IgD-negative memory B cell (primary cell): ENCODE data around the gene OR4Q2. TPM values are rescaled to one million over a fixed set of nuclear protein-coding genes. Genes with fewer than 3 reads are reported as not detected.
"Not testable (repeated sequence)": the region's sequence is repeated elsewhere in the genome, so short reads cannot be mapped to it uniquely, and the experiment has no call there.

Experiments used
- H3K27ac Mint-ChIP-seq, 3 donors: one replicate each; pipeline ENCODE4 v1.8.0; 2020 to 2022; ENCODE audit warnings: mild to moderate bottlenecking in 3 of 3, mixed read lengths in 3 of 3, moderate library complexity in 1 of 3
- H3K27me3 Mint-ChIP-seq: one replicate; pipeline ENCODE4 v1.8.0; 2021; ENCODE audit warnings: mixed read lengths
- H3K36me3 Mint-ChIP-seq: one replicate; pipeline ENCODE4 v1.8.0; 2020; ENCODE audit warnings: mild to moderate bottlenecking, mixed read lengths
- H3K4me1 Mint-ChIP-seq, 3 donors: one replicate each; pipeline ENCODE4 v1.8.0; 2020 to 2022; ENCODE audit warnings: mixed read lengths in 3 of 3, mild to moderate bottlenecking in 1 of 3
- H3K4me3 Mint-ChIP-seq, 4 donors: one replicate each; pipeline ENCODE4 v1.8.0; 2020 to 2022; ENCODE audit warnings: mild to moderate bottlenecking in 4 of 4, mixed read lengths in 4 of 4, moderate library complexity in 3 of 4
- H3K9me3 Mint-ChIP-seq, 3 donors: one replicate each; pipeline ENCODE4 v1.8.0; 2020 to 2021; ENCODE audit warnings: mixed read lengths in 3 of 3, mild to moderate bottlenecking in 1 of 3
- polyA plus RNA-seq: library from polyadenylated mRNA; unstranded; fragments of 300-500 nt; fragmentation: Illumina TruSeq; gene quantifications from one replicate; pipeline ENCODE4 v1.2.3, GENCODE V29; 2021

OR4Q2 gene
- not detected for polyA plus RNA-seq

DNA sequence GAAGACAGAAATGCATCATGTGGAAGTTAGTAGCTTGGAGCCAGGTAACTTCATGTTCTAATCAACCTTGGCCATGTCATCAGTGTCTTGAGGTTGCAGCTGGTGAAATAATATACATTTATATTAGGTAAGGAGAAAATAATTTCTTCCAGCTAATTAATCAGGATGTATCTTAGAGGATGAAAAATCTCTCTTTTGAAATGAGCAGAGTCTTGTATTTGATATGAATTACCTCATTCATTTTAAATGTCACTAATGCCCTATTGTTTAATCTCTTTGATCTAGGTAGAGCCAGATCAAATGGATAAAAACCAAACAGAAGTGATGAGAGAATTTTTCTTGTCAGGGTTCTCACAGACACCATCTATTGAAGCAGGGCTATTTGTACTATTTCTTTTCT is at the start of gene OR4Q2:
TSS of gene OR4Q2 (plus strand) at position 301 of the 400 bp plus-strand sequence.
- Mint-ChIP-seq H3K9me3 (peaks cover 0 to 4% (median 3%) of the 10 kb centered on the region in 3 donors), H3K27ac (no peak within 1 kb of the TSS), H3K4me3 (no peak within 1 kb of the TSS), H3K27me3 (peaks cover 3% of the 10 kb centered on the region), H3K4me1 (no peaks in the 10 kb centered on the region), H3K36me3 (no peaks in the 10 kb centered on the region)

DNA sequence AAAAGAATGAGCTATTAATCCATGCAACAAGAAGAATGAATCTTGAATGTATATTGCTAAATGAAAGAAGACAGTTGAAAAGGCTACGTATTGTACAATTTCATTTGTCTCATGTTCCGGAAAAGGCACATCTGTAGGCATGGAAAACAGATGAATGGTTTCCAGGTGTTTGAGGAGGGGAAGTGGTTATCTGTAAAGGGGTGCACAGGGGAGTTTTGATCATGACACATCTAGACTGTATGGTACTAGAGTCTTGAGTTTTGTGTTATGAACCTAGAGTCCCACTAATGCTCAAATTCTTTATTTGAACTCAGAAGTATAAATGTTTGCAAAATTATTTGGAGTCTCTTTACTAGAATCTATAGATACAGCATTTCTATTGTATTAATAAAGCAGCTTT is 32.2 kb upstream of the OR4Q2 start:
- H3K4me3 Mint-ChIP-seq, H3K27ac Mint-ChIP-seq, H3K27me3 Mint-ChIP-seq, H3K4me1 Mint-ChIP-seq, H3K9me3 Mint-ChIP-seq, H3K36me3 Mint-ChIP-seq: not testable (repeated sequence)

DNA sequence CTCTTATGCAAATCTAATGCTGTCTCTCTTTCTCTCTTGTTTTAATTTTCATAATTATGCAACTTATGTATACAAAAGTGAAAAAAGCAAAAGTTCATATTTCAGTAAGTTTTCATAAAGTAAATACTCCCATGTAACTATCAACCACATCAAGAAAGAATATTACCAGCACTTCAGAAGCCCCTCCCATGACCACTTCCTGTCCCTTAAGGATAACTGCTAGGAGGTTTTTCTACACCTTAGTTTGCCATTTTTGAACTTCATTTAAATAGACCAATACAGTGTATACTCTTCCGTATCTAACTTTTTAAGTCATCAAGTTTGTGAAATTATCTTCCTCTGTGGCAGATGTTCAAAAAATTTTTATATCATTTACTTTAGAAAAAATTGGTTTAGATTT is 27.1 kb upstream of the OR4Q2 start:
- H3K36me3 Mint-ChIP-seq = no peaks in the 10 kb centered on the region
- H3K27me3 Mint-ChIP-seq = no peaks in the 10 kb centered on the region
- peaks cover 0 to 2% (median 0%) of the 10 kb centered on the region in 3 donors for H3K9me3 Mint-ChIP-seq
- no peaks in the 10 kb centered on the region for H3K4me1 Mint-ChIP-seq
- H3K4me3 Mint-ChIP-seq = no peak overlapping the region
- no peak overlapping the region for H3K27ac Mint-ChIP-seq

DNA sequence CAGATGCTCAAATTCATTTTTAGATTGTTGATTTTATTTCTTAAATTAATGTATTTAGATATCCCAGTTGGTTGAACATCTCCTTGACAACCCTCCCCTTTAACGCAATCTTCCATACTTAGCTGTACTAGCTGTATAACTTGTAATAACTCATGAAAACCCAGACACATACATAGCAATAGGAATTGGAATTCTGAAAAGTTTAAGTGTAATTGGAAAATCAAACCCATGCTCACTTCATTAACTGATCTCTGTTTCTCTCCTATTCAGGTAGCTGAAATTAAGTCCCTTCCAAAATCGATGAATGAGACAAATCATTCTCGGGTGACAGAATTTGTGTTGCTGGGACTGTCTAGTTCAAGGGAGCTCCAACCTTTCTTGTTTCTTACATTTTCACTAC is 26.7 kb upstream of the OR4Q2 start, which contains the start of gene OR4K15:
TSS of gene OR4K15 (plus strand) at position 301 of the 400 bp plus-strand sequence. CDS start at position 301, 0 bp downstream.
- Mint-ChIP-seq H3K4me3 (no peak within 1 kb of the TSS), H3K9me3 (peaks cover 0 to 2% (median 0%) of the 10 kb centered on the region in 3 donors), H3K4me1 (no peaks in the 10 kb centered on the region), H3K27ac (no peak within 1 kb of the TSS), H3K36me3 (no peaks in the 10 kb centered on the region), H3K27me3 (no peaks in the 10 kb centered on the region)

DNA sequence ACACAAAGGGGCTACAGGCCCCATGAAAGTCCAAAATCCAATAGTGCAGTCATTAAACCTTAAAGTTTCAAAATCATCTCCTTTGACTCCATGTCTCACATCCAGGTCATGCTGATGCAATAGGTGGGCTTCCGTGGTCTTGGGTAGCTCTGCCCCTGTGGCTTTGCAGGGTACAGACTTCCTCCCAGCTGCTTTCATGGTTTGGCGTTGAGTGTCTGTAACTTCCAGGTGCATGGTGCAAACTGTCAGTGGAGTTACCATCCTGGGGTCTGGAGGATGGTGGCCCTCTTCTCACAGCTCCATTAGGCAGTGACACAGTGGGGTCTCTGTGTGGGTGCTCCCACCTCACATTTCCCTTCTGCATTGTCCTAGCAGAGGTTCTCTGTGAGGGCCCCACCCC is 8.5 kb upstream of the OR4Q2 start:
- no peaks in the 10 kb centered on the region for H3K27me3 Mint-ChIP-seq
- no peak overlapping the region for H3K27ac Mint-ChIP-seq
- H3K36me3 Mint-ChIP-seq = no peaks in the 10 kb centered on the region
- no peak overlapping the region for H3K4me3 Mint-ChIP-seq
- no peaks in the 10 kb centered on the region for H3K4me1 Mint-ChIP-seq
- H3K9me3 Mint-ChIP-seq = peaks cover 3 to 4% (median 4%) of the 10 kb centered on the region in 3 donors

DNA sequence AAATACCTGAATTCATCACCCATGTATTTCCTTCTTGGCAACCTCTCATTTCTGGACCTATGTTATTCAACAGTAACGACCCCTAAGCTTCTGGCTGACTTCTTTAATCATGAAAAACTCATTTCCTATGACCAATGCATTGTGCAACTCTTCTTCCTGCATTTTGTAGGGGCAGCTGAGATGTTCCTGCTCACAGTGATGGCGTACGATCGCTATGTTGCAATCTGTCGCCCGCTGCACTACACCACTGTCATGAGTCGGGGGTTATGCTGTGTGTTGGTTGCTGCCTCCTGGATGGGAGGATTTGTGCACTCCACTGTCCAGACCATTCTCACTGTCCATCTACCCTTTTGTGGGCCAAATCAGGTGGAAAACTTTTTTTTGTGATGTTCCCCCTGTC is 356 bp downstream of the OR4Q2 start:
- Mint-ChIP-seq H3K4me1 (no peaks in the 10 kb centered on the region), H3K36me3 (no peaks in the 10 kb centered on the region), H3K9me3 (peaks cover 0 to 4% (median 3%) of the 10 kb centered on the region in 3 donors), H3K27ac (no peak overlapping the region), H3K27me3 (peaks cover 3% of the 10 kb centered on the region), H3K4me3 (no peak overlapping the region)

DNA sequence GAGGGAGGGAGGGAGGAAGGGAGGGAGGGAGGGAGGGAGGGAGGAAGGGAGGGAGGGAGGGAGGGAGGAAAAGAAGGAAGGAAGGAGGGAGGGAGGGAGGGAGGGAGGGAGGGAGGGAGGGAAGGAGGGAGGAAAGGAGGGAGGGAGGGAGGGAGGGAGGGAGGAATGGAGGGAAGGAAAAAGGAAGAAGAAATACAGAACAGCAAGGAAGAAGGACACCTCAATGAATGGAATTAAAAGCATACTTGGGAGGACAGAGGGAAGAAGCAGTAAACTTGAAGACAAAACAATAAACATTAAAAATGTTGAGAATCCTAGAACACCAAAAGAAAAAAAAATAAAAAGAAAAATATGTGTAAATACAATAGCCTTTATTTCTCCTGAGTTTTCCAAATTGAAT is 6.2 kb downstream of the OR4Q2 start:
- Mint-ChIP-seq H3K4me3 (no peak overlapping the region), H3K9me3 (peaks cover 6 to 16% (median 7%) of the 10 kb centered on the region in 3 donors), H3K27me3 (peaks cover 3% of the 10 kb centered on the region), H3K27ac (no peak overlapping the region), H3K36me3 (no peaks in the 10 kb centered on the region), H3K4me1 (no peaks in the 10 kb centered on the region)

DNA sequence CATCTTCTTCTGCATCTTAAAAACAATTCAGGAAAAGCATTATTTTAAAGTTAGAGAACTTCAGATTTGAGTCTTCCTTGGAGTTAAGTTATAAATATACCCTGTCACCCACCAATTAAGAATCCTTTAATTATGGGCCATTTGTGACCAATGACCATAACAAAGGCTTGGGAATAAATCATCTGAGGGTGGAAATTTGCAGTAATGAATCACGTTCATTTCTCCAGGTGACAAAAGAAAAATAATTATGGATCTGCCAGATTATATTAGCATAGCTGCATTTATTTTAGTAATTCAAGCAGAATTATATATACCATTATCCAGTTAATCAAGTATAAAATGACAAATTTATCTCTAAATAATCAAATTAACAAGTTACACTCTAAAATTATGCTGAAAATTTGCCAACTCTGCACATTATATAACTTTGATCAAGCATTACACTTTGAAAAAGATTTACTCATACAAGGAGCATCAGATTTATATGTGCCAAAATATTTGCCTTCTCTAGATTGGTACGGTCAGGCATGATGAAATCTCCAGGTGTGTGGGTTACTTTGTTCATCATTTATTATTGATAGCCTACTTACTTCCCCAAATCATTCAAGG is 17.4 kb downstream of the OR4Q2 start, which contains the start of gene OR4K14:
TSS of gene OR4K14 (minus strand) at position 51 of the 609 bp plus-strand sequence. CDS start 4,114 bp downstream, outside the sequence.
- Mint-ChIP-seq H3K36me3 (no peaks in the 10 kb centered on the region), H3K9me3 (peaks cover 0 to 4% (median 2%) of the 10 kb centered on the region in 3 donors), H3K27me3 (no peaks in the 10 kb centered on the region)

DNA sequence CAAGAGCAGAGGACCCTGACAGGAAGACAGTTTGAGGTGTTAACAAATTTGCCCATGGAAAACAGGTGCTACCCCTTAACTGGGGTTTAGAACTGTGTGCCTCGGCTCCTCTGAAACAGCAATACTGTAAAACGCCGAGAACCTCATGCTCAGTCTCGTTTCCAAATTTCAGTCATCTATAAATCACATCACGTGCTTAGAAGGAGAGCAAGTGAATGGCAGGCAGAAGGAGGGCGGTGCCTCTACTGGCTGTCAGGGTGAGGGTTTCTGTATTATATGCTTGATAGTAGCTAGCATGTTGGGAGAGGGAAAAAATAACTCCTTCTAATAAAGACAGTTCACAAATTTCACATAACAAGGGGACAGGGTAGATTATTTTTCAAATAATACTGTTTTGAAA is 29.1 kb downstream of the OR4Q2 start:
- Mint-ChIP-seq H3K9me3 (peaks cover 2 to 5% (median 3%) of the 10 kb centered on the region in 3 donors), H3K4me3 (no peak overlapping the region), H3K4me1 (no peaks in the 10 kb centered on the region), H3K36me3 (no peaks in the 10 kb centered on the region), H3K27me3 (no peaks in the 10 kb centered on the region), H3K27ac (no peak overlapping the region)

More for the DNA sequence above, 17.4 kb downstream of the OR4Q2 start, which contains the start of gene OR4K14:
- Mint-ChIP-seq H3K4me1 (no peaks in the 10 kb centered on the region), H3K4me3 (no peak within 1 kb of the TSS), H3K27ac (no peak within 1 kb of the TSS)

DNA sequence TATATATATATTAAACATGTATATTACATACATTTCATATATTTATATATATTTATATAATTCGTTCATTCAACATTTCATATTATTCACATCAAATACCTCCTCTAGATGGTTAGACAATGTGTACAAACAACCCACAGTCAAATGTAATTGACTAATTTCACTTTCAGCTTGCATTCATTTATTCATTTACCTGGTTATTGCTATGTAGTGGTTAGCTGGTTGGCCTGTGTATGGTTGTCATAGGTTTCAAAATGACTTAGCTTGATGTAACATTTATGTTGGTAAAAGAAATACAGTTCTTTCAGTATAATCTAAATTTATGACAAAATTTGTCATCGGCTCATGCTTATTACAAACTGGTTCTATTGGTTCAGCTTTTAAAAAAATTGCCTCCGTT is 33.5 kb downstream of the OR4Q2 start:
- Mint-ChIP-seq H3K9me3 (peaks cover 0 to 6% (median 2%) of the 10 kb centered on the region in 3 donors), H3K36me3 (no peaks in the 10 kb centered on the region), H3K27ac (no peak overlapping the region), H3K4me3 (no peak overlapping the region), H3K27me3 (no peaks in the 10 kb centered on the region), H3K4me1 (no peaks in the 10 kb centered on the region)

DNA sequence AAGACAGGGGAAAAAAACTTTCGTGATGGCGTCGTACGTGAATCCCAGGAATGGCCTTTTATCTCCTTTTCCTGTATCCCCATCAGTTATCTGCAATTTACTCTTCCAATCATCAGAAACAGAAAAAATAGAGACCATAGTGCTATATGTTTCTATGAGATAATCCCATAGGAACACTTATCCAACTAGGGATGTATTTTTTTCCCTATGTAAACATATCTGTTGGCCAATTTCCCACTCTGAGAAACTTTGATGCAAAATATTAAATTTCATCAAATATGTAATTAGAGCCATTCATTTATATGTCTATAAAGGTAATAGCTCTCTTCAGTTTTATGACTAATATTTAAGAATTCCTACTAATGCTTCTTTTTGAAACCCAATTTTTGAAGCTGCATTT is 34.0 kb downstream of the OR4Q2 start, which contains the start of gene OR4K13:
TSS of gene OR4K13 (minus strand) at position 101 of the 400 bp plus-strand sequence. CDS start 1,280 bp downstream, outside the sequence.
- Mint-ChIP-seq H3K36me3 (no peaks in the 10 kb centered on the region), H3K27ac (no peak within 1 kb of the TSS), H3K27me3 (no peaks in the 10 kb centered on the region), H3K9me3 (peaks cover 0 to 6% (median 2%) of the 10 kb centered on the region in 3 donors), H3K4me1 (no peaks in the 10 kb centered on the region), H3K4me3 (no peak within 1 kb of the TSS)

DNA sequence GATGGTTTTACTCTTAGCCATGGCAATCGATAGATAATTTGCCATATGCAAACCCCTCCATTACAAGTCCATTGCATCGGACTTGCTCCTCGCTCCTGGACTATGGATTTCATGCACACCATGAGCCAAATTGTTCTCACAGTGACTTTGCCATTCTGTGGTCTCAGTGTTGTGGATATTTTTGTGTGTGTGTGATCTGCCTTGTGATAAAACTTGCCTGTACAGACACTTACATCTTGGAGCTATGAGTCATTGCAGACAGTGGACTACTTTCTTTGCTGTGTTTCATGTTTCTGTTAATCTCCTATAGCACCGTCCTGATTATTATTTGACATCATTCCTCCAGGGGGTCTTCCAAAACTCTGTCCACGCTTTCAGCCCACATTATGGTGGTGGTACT is 42.3 kb downstream of the OR4Q2 start:
- Mint-ChIP-seq H3K36me3 (no peaks in the 10 kb centered on the region), H3K27me3 (peaks cover 3% of the 10 kb centered on the region)

DNA sequence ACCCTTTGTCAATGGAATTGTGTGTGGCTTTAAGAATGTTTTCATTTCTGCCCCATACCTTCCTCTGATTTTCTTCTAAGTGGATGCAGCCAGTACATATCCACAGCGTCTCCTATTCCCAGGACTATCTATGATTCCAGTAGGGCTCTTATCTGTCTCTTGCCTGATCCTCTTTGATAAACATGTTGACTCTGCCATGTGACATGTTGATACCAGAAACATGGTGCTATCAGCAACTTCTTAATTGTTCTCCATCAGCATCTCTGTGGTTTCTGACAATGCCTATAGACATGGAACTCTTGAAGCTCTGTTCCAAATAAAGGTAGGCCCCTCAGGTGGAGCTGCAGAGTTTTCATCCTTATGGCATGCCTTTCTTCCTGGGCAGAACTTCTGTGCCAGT is 46.2 kb downstream of the OR4Q2 start:
- Mint-ChIP-seq H3K36me3 (no peaks in the 10 kb centered on the region), H3K9me3 (peaks cover 0 to 2% (median 0%) of the 10 kb centered on the region in 3 donors), H3K4me1 (no peaks in the 10 kb centered on the region), H3K27me3 (peaks cover 4% of the 10 kb centered on the region), H3K4me3 (no peak overlapping the region), H3K27ac (no peak overlapping the region)

More for the DNA sequence above, 42.3 kb downstream of the OR4Q2 start:
- Mint-ChIP-seq H3K27ac (no peak overlapping the region), H3K4me3 (no peak overlapping the region), H3K4me1 (no peaks in the 10 kb centered on the region), H3K9me3 (peaks cover 0 to 3% (median 2%) of the 10 kb centered on the region in 3 donors)
